HG03064 (cell line): ENCODE measurements around the gene CSNK1A1.
"Not testable (repeated sequence)": the region's sequence is repeated elsewhere in the genome, so short reads cannot be mapped to it uniquely, and the experiment has no call there.

Experiments
- ATAC-seq: cut with Tn5 transposase; IDR thresholded peaks from one replicate; pipeline ENCODE4 v1.9.1; 2021; ENCODE audit warnings: low read depth; ENCODE audit not compliant: unreplicated experiment

The CSNK1A1 gene

GRCh38 chr5:149535787-149536186 lies 15.5 kb downstream of the CSNK1A1 start:
- ATAC-seq, result not testable (repeated sequence)

GRCh38 chr5:149532413-149532812 lies 18.8 kb downstream of the CSNK1A1 start:
- ATAC-seq, result no peak

DNA sequence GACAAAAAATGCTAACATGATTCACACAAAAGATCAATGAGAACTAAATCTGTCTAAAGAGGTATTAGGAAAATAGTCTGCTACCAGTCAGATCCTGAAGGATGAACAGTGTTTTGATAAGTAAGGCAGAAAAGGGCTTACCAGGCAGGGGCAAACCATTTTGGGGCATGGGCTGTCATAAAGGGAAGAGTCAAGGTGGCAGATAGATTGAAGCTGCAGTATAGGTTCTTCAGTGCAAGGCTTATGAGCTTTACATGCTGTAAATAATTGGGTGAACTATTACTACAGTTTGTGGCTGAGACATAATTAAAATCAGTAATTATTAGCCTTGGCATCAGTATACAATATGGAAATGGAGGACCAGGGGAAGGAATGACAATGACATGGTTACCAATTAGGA lies 21.8 kb downstream of the CSNK1A1 start:
- ATAC-seq, result no peak

- no peak for ATAC-seq
Observed at GRCh38 chr5:149528281-149529060, 22.8 kb downstream of the CSNK1A1 start.

DNA sequence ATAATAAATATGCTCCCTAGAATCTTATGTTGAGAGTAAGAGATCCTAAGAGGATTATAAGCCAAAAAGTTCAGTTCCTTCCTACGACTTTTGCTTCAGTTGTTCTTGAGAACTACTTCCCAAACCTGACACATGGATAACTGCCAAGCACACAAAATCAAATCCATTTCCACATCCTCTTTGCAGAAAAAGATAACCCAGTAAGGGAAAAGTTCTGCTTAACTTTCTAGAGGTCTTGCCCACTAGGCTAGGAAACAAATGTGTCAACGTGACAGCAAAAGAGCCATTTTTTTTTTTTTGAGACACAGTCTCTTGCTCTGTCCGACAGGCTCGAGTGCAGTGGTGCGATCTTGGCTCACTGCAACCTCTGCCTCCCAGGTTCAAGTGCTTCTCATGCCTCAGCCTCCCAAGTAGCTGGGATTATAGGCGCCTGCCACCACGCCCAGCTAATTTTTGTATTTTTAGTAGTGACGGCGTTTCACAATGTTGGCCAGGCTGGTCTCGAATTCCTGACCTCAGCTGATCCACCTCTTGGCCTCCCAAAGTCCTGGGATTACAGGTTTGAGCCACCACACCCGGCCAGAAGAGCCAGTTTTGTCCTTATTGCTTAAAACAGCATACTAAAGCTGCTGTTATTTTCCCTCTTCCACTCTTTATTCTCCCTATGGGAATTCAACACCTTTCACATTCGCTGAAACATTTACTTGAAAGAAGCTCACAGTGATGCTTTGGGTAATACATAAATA lies 24.2 kb downstream of the CSNK1A1 start:
- ATAC-seq, result no peak

DNA sequence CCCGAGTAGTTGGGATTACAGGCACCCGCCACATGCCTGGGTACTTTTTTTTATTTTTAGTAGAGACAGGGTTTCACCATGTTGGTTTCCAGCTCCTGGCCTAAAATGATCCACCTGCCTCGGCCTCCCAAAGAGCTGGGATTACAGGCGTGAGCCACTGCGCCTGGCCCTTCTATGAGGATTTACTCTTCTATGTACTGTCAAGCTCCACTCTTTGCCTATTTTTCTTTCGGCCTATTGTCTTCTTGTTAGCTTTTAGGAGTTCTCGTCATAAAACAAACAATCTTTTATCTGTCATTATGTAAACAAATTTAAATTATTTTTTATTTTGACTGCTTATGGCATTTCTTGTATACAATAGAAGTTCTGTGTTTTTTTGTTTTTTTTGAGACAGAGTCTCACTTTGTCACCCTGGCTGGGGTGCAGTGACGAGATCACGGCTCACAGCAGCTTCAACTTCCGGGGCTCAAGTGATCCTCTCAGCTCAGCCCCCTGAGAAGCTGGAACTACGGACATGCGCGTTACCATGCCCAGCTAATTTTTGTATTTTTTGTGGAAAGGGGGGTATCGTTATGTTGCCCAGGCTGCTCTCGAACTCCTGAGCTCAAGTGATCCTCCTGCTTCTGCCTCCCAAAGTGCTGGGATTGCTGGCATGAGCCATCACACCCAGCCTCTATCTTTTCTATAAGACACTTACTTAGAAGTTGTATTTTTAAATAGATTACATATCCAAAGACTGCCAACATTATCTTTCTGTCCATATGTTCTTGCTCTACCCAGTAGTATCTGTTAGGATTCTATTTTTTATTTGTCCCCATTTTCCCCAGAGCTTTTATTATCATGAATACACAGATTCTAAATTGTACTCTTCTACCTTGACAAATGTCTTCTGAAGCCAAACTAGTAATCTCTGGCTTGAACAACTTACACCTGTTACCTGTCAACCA lies 29.2 kb downstream of the CSNK1A1 start:
- no peak for ATAC-seq

GRCh38 chr5:149519601-149520000 lies 31.6 kb downstream of the CSNK1A1 start:
- ATAC-seq, result no peak

DNA sequence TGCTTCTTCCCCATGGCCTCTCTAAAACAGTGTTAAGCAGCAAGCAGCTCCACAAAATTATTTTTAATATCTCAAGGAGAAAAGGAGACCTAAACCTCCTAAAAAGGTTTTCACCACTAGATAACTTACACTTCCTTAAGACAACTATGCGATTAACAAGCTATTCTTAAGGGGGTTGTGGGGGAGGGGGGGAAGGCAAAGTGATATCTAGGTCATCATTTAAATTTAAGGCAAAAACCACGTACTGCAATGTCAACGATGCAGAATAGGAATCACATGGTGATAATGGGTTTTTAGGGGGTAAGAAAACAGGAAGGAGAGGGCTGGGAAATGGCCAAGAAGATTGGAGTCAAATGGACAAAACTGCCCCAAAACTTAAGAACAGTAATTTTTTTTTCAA lies 32.6 kb downstream of the CSNK1A1 start:
- ATAC-seq, result no peak

DNA sequence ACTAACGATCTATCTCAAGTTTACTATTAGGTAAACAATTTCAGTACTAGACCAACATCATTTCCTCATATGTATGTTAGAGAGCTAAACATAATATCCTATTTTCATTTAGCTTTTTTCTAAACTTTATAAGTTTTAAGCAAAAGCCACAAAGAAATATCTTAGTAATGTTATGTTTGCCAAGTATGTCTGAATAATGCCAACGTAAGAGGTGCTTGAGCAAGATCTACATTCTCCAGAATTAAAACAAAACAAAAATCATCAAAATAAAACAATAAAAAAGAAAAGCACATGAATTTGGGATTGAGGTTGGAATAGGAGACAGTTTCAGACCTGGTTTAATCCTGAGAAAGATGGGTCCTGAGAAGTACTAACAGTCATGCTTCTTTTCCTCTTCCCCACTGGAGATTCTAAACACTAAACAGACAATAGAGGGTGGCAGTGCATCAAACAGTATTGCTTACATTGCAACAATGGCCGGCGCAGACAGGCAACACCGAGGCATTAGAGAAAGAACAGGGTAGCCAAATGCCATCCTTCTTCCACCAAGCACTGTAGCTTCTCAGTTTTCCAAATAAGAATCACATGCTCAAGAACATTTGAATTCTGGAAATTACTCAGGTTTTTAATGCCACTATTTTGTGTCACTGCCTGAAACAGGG lies 33.6 kb downstream of the CSNK1A1 start:
- no peak for ATAC-seq

DNA sequence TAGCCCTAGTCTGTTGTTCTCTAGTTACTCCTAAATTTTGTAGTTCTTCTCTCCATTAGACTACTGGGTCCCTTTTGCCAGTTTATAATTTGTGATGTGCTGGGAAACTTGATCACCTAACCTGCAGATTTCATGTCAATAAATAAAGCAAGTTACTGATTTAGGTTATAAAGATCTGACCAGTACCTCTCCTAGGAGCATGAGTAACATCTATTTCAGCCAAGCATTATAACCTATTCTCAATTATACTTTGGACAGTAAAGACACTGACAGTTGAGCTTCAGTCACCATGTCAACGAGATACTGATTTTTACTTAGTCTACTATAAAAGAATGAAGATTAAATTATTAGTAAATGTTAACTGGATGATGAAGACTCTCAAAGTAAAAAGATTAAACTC lies 36.7 kb downstream of the CSNK1A1 start:
- no peak for ATAC-seq

GRCh38 chr5:149513372-149513947 lies 37.8 kb downstream of the CSNK1A1 start:
- ATAC-seq, result not testable (repeated sequence)

- no peak for ATAC-seq
Observed at GRCh38 chr5:149510136-149510535, 41.1 kb downstream of the CSNK1A1 start.

GRCh38 chr5:149504677-149505076 lies 46.6 kb downstream of the CSNK1A1 start:
- no peak for ATAC-seq

- ATAC-seq, result no peak
Observed at GRCh38 chr5:149503006-149503405, 48.2 kb downstream of the CSNK1A1 start.

GRCh38 chr5:149500922-149501582 lies 50.2 kb downstream of the CSNK1A1 start:
- ATAC-seq, result no peak

DNA sequence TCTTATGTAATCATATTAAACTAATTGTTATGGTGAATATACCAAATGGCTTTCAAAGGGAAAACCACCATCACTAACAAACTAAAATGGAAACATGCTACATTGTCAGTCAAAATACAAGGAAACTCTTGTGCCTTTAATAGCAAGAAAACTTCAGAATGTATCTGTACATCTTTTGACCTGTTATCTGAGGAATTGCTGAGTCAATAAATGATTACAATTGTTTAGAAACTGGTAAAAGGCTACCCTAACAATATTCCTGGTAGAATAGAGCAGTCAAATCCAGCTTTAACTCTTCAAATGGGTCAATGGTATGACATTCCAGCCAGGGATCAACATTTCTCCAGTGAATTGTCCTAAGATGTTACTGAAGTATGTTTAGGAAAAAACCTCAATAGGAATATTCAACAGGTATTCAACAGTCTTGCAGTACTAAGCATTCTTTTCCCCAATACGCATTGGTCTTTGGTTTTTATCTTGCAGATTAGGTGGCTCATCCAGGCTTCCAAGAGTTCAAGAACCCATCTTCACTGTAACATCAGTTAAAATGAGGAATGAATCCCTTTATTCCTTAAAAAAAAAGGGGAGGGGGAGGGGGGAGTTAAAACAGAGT lies 52.4 kb downstream of the CSNK1A1 start:
- no peak for ATAC-seq

GRCh38 chr5:149497357-149497756 lies 53.9 kb downstream of the CSNK1A1 start:
- no peak for ATAC-seq

GRCh38 chr5:149496917-149497316 lies 54.3 kb downstream of the CSNK1A1 start:
- ATAC-seq, result no peak

GRCh38 chr5:149496166-149496565 lies 55.1 kb downstream of the CSNK1A1 start:
- no peak for ATAC-seq
